Thyroid gland (tissue), 4 donors: ENCODE results near the gene EFCC1. TPM values are rescaled to one million over a fixed set of nuclear protein-coding genes. Genes with fewer than 3 reads are reported as not detected.

ENCODE experiments used
- DNase-seq, 2 donors: peaks; one replicate each; pipeline ENCODE4 v3.0.0-alpha.2; 2019
- H3K27ac ChIP-seq, 3 donors: fragments of 200-600 bp; sonication (generic); 1 replicate in 2 of 3; 2 replicates in 1 of 3; pipeline ENCODE4 v1.5.1; 2016 to 2019; ENCODE audit warnings: mild to moderate bottlenecking in 1 of 3, moderate library complexity in 1 of 3
- H3K27me3 ChIP-seq: fragments of 200-600 bp; sonication (generic); one replicate; pipeline ENCODE4 v1.5.1; 2019
- H3K36me3 ChIP-seq, 2 donors: fragments of 200-600 bp; sonication (generic); one replicate each; pipeline ENCODE4 v1.5.1; 2016 to 2019
- H3K4me1 ChIP-seq, 2 donors: fragments of 200-600 bp; sonication (generic); one replicate each; pipeline ENCODE4 v1.5.1; 2017 to 2019
- H3K4me3 ChIP-seq, 3 donors: fragments of 200-600 bp; sonication (generic); replicated peaks in 1 of 3; 1 replicate in 2 of 3; 2 replicates in 1 of 3; pipeline ENCODE4 v1.5.1; 2016; ENCODE audit warnings: mild to moderate bottlenecking in 1 of 3
- H3K9me3 ChIP-seq: fragments of 200-600 bp; sonication (generic); one replicate; pipeline ENCODE4 v1.5.1; 2017
- CTCF ChIP-seq, 6 experiments: fragments of 200-600 bp in 3 of 6; fragments of 450-650 bp in 3 of 6; sonication (generic) in 3 of 6; IDR thresholded peaks; one replicate each; pipeline ENCODE4 v1.5.1; 2016 to 2019; ENCODE audit warnings: antibody characterized with exemption in 6 of 6, mild to moderate bottlenecking in 2 of 6, inconsistent platforms in 1 of 6, moderate library complexity in 1 of 6
- POLR2A ChIP-seq, 2 donors: fragments of 450-650 bp; IDR thresholded peaks; one replicate each; pipeline ENCODE4 v1.6.1; 2017; ENCODE audit warnings: antibody characterized with exemption in 2 of 2, mild to moderate bottlenecking in 2 of 2, moderate library complexity in 1 of 2
- WGBS, 2 donors: methylation state at CpG; one replicate each; pipeline ENCODE4 v1.1.5; 2017; 5-methylcytosine and 5-hydroxymethylcytosine counted together
- intact Hi-C: fragments of 100-400 bp; cut with DNase I; formaldehyde crosslinking; loops from one replicate; pipeline ENCODE4 v1.15.1; 2023
- total RNA-seq, 4 donors: library from RNA; depleted of rRNA; stranded (reverse); fragments of >200 nt; gene quantifications; one replicate each; pipeline ENCODE4 v1.2.3, GENCODE V29; 2016

Gene EFCC1
- total RNA-seq, 4 donors from 2014 or later: 3.6 to 16.8 (median 9.9) TPM

- H3K4me3 ChIP-seq: no peak overlapping the region
- no peak for DNase-seq
- no peak for TF ChIP-seq CTCF (IDR thresholded peaks at IDR 0.05)
- no peak for TF ChIP-seq POLR2A (IDR thresholded peaks at IDR 0.05)
Observed at GRCh38 chr3:128994581-128995546, 6.2 kb upstream of the EFCC1 start.

GRCh38 chr3:128995737-128996136, 5.4 kb upstream of the EFCC1 start:
- no peak overlapping the region for H3K27ac ChIP-seq
- H3K36me3 ChIP-seq: no peaks in the 10 kb centered on the region
- WGBS, 2 donors: 88 to 100% methylated on average over 1 of the region's 1 CpG
- no peak for TF ChIP-seq CTCF (IDR thresholded peaks at IDR 0.05)
- no peak for TF ChIP-seq POLR2A (IDR thresholded peaks at IDR 0.05)
- intact Hi-C loops: no loop called here
- no peak for DNase-seq
- H3K27me3 ChIP-seq: no peaks in the 10 kb centered on the region
- peaks cover 16 to 19% of the 10 kb centered on the region in 2 donors for H3K4me1 ChIP-seq
- H3K9me3 ChIP-seq: no peaks in the 10 kb centered on the region
- no peak overlapping the region for H3K4me3 ChIP-seq

More at GRCh38 chr3:128994581-128995546, 6.2 kb upstream of the EFCC1 start:
- no peaks in the 10 kb centered on the region for H3K9me3 ChIP-seq
- intact Hi-C loops: no loop called here
- H3K27ac ChIP-seq: no peak overlapping the region
- H3K4me1 ChIP-seq: peaks cover 13 to 16% of the 10 kb centered on the region in 2 donors
- 77 to 82% methylated on average over 18 to 19 of the region's 19 CpGs for WGBS, 2 donors
- no peaks in the 10 kb centered on the region for H3K27me3 ChIP-seq
- no peaks in the 10 kb centered on the region for H3K36me3 ChIP-seq

GRCh38 chr3:128996200-128996599, 4.9 kb upstream of the EFCC1 start:
- 92 to 96% methylated on average over 1 of the region's 1 CpG for WGBS, 2 donors
- intact Hi-C loops: no loop called here
- no peaks in the 10 kb centered on the region for H3K9me3 ChIP-seq

GRCh38 chr3:128996726-128997125, 4.4 kb upstream of the EFCC1 start:
- intact Hi-C loops: no loop called here
- no peak for TF ChIP-seq CTCF (IDR thresholded peaks at IDR 0.05)
- no peak for TF ChIP-seq POLR2A (IDR thresholded peaks at IDR 0.05)
- Histone ChIP-seq H3K9me3 (no peaks in the 10 kb centered on the region), H3K36me3 (no peaks in the 10 kb centered on the region), H3K27ac (no peak overlapping the region), H3K27me3 (no peaks in the 10 kb centered on the region), H3K4me1 (peaks cover 17 to 28% of the 10 kb centered on the region in 2 donors), H3K4me3 (no peak overlapping the region)
- WGBS, 2 donors: 92 to 96% methylated on average over 4 to 5 of the region's 5 CpGs
- DNase-seq: no peak

More at GRCh38 chr3:128996200-128996599, 4.9 kb upstream of the EFCC1 start:
- TF ChIP-seq POLR2A (IDR thresholded peaks at IDR 0.05): no peak
- no peak for TF ChIP-seq CTCF (IDR thresholded peaks at IDR 0.05)
- Histone ChIP-seq H3K4me1 (peaks cover 17 to 23% of the 10 kb centered on the region in 2 donors), H3K27ac (no peak overlapping the region), H3K27me3 (no peaks in the 10 kb centered on the region), H3K4me3 (no peak overlapping the region), H3K36me3 (no peaks in the 10 kb centered on the region)
- no peak for DNase-seq
